ENCODE measurements around the gene IFNL1. TPM values are rescaled to one million over a fixed set of nuclear protein-coding genes. Genes with fewer than 3 reads are reported as not detected.
"Not testable (repeated sequence)": the region's sequence is repeated elsewhere in the genome, so short reads cannot be mapped to it uniquely, and the experiment has no call there.

IFNL1 gene
- total RNA-seq, 1 donor from 2014 or later, result not detected

DNA sequence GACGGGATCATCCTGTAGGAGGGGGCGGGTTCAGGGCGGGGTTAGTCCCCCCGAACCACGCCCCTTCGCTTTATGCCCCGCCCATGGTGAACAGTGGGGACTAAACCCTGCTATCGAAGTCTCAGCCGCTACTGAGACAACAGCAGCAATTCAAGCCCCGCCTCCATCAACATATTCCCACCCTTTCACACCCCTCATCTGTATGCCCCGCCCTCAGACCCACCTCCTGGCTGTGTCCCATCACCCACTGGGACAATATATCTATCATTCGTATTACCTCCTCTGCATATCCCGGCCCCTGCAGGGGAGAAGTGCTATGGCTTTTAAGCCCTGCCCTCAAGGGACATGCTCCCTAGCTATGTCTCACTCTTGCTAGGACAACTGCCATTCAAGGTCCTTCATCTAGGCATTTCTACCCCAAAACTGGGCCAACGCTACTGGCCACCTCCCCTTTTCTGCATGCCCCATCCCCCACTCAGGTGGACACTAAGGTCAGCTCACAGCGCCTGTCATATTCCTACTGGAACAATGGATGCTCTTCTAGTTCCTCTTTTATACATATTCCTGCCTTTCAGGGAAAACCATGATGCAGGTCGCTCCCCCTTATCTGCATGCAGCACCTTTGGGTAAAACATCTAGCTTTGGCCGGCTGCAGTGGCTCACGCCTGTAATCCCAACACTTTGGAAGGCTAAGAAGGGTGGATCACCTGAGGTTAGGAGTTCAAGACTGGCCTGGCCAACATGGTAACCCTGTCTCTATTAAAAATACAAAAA, 12.5 kb downstream of the IFNL1 start:
- no peak for DNase-seq

DNA sequence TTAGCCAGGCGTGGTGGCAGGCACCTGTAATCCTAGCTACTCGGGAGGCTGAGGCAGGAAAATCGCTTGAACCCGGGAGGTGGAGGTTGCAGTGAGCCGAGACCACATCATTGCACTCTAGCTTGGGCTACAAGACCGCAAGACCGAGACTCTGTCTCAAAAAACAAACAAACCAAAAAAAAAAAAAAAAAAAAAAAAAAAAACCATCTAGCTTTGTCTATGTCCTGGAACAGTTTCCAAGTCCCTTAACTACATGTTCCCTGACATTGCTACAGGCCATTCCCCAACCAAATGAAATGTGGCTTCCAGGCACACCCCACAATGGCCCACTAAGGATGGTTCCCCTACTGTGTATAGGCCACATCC, 13.1 kb downstream of the IFNL1 start:
- DNase-seq, result not testable (repeated sequence)

DNA sequence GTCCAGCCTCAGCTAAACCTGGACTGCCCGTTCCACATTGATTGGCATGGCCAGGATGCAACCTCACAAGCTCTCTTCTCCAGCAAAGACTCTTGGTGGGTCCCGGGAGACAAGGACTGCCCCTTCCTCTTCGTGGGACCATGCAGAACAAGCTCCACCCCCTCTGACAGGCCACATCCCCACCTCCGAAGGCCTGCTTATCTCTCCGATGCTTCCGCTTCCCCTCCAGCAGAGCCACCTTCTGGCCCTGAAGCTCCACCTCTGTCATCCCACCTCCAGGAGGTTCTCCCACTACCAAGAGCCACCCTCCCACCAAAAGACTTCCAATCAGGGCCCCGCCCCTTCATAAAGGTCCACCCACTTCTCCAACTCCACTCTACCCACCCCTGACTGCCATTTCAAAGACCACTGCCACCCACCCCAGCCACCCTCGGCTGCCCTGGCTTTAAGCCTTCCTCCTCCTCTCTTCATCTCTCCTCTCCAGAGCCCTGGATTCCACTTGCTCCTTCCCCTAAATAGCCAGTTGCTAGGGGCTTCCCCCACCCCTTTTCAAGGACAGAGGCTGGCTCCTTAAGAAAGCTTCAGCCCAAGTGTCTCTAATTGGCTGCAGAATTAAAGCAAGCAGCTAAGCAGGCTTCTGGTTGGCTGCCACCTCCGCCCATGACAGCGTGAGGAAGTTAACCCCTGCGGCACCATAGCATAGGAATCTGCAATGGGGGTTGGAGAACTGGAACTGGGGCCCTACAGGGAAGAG, 14.5 kb downstream of the IFNL1 start:
- DNase-seq, result peak; percentile 64

DNA sequence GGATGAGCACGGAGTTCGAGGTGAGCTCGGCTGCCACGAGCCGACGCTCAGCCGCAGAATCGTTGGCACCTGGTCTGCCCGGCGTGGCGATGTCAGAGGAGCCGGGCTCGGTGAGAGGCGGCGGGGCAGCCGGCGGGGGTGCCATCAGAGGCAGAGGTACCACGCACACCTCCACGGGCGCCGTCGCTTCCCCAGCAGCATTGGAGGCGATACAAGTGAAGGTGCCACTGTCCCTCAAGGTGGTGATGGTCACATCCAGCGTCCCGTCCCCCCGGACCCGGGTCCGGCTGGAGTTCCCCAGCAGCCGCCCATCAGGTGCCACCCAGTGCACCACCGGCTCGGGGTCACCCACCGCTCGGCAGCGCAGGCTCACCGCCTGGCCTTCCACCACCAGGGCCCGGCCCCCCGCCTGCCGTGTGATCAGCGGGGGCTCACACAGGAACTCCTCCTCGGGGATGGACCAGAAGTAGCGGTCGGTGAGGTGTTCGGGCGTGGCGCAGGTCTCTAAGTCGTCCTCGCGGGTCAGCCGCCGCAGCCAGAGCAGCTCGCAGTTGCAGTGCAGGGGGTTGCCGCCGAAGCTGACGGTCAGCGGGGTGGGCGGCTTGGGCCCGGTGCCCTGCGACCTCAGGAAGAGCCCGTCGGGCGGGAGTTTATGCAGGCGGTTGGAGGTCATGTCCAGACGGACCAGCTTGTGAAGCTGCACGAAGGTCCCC, 18.0 kb downstream of the IFNL1 start:
- no peak for DNase-seq

DNA sequence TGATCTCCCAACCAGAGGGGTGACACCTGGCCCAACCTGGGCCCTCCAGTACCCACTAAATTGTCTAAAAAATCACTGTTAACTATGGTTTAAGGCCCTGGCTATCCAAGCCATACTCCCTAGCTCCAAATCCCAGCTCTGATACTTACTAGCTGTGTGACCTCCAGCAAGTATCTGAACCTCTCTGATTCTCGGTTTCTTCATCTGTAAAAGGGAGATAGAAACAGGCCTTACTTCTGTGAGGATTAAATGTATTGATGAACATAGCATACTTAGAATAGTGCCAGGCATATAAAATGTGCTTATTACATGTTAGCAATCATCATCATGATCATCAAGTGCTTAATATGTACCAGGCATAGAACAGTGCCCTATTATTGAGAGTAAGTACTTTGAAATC, 19.7 kb downstream of the IFNL1 start:
- no peak for DNase-seq

DNA sequence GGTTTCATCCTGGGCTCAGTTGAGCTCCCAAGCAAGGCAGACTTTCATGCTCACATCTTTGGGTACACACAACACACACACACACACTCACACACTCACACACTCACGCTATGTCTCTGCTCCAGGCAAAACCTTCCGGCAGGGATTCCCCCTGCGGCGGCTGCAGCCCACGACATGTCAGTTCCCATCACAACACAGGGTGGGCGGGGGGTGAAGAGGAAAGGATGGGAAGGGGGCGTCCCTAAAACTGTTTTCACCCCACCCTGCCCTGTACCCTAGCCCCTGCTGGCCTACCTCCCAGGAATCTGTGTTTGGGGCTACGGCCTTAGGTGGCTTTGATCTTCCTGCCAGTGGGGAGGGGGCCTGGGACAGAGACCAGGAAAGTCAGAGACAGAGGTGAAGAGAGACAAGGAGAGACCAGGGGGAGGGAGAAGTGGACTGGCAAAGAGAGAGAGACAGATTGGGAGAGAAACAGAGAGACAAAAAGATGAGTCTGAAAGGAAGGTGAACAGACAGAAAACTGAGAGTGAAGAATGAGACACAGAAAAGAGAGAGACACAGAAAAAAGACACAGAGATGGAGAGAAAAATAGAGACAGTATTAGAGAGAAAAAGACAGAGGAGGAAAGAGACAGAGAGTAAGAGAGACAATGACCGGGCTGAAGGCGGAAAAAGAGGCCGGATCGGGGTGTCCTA, 20.6 kb downstream of the IFNL1 start:
- no peak for DNase-seq

DNA sequence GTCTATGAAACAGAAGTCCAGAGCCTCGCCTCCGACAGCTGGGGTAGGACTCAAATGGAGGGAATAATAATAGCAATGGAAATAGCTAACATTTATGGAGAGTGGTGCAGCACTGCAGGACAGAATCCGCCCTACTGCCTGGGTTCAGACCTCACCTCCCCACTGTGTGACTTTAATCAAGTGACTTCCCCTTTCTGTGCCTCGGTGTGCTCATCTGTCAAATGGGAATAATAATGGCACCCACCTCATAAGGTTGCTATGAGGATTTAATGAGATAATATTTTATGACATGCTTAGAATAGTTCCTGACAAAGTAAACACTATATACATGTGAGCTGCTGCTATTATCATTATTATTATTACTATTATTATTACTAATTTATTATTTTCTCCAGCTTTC, 21.3 kb downstream of the IFNL1 start:
- DNase-seq, result no peak

DNA sequence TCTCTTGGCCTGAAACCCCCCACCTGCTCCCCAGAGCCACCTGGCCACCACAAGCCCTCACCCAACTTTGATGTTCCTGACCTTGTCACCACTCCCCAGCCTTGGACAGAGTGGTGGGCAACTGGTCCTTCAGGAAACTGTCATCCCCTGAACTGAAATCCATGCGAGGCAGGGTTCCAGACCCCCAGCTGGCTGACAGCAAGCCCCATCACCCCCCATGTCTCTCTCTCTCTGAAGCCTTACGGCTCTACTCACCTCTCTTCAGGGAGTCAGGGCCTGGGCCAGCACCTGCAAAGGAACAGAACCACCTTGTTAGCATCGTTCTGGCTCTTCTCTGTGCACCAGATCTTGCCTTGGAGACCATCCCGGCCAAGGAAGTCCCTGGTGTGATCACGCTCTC, 21.9 kb downstream of the IFNL1 start:
- no peak for DNase-seq

DNA sequence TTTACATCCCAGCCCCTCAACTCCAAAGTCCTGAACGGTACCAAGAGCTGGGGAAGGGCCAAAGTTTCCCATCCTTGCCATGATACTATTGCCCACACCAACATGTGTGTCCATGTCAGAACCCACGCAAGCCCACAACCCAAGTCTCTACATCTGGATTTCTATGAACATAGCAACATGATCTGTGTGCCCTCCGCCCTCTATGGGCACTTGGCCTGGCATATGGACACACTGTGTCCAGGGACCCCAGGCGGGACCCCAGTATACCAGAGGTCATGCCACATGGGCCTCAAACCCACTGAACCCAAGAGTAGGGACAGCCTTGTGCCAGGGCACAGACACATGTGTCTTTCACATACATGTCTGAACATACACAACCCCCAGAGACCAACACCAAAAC, 22.5 kb downstream of the IFNL1 start:
- no peak for DNase-seq

DNA sequence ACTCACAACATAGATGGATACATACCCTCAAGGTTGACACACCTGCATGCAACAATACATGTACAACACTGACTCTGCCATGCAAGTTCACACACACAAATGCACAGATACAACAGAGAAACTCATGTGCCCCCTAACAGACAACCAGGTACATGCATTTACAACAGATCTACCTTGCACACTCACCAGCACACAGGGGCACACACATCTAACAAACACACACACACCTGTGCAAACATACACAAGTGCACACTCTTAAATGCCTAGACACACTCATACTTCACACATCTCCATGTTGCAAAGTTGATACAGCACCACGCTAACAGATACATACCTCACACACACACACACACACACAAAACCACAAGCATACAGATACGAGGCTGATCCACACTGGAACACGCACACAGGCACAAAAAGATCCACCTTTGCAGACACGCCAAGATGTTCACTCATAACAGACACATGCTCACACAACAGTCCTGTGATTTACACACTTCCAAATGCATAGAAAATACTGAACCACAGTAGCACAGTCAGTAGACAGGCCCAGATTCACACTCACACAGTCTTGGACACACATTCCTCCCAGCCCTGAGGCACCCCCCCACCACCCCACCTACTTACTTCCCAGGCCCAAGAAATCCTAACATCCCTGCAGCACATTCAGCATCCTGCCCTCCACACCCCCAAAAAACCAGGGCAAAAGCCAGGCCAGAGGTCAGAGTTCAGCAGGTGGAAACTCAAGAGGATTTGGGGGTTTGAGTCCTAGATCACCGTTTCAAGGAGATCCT, 23.1 kb downstream of the IFNL1 start:
- no peak for DNase-seq

DNA sequence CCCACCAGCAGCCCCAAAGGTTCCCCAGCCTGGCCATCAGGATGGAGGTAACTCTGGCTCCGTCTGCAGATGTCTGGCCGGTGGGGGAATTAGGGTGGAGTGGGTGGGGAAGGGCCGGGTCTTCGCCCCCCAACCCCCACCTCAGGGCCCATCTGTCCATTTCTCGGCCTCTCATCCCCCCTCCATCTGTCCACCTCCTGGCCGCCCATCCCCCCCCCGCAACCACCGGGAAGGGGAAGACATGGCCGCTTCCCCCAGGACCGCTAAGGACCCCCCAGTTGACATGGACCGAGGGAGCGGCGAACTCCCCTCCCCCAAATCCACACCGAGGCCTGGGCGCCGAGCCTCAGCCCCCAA, 23.7 kb downstream of the IFNL1 start:
- no peak for DNase-seq

DNA sequence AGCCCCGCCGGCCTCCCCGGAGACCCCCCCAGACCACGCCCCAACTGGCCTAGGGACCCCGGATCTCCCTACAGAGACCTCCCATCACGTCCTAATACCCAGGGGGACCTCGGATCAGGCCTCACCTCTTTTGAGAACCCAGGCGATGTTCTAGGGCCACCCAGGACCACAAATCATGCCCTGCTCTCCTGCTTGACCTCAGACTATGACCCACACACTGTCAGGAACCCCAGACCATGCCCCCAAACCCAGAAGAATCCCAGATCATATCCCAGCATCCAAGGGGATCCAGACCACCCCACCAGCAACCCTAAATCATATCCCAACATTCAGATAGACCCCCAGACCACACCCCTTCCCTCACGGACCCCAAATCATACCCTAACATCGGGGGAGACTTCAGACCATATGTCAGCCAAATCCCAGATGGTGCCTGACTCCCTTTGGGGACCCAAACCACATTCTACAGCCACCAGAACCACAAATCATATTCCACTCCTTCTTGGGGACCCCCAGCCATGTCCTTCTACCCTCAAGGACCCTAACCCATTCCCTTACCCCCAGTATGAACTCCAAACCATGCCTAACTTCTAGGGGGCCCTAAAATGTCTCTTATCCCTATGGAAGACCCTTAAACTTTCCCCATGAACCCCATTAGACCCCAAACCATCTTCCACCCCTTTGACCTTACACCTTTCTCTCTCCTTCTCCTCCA, 25.1 kb downstream of the IFNL1 start:
- no peak for DNase-seq

DNA sequence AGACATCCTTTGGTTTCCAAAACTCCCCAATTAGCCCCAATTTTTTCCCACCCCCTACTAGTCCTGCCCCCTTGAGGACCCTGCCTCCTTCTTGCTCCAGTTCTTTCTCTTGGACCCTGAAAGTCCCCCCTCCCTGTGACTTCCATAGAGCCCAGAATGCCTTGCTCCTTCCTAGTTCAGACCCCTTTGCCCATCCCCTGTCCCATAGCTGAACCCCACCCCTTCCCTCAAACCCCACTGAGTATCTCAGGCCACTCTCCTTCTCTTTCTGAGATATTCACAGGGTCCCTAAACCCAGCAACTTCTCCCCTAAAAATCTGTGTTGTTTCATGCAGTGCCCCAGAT, 25.6 kb downstream of the IFNL1 start:
- no peak for DNase-seq

DNA sequence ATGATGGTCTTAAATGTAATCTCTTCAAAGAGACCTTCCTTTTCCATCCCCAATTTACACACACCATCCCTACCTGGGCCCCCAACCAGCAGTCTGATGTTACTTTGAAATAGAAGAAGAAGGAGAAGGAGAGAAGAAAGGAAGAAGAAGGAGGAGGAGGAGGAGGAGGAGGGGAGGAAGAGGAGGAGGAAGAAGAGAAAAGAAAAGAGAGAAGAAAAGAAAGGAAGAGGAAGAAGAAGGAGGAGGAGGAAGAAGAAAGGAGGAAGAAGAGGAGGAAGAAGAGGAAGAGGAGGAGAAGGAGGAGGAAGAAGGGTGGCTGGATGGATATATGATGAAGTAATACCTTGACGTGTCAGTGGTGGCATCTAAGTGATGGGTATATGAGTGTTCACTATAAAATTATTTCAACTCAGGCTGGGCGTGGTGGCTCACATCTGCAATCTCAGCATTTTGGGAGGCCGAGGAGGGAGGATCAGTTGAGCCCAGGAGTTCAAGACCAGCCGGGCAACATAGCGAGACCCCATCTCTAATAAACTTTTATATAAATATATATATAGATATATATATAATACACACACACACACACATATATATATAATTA, 28.1 kb downstream of the IFNL1 start:
- no peak for DNase-seq

DNA sequence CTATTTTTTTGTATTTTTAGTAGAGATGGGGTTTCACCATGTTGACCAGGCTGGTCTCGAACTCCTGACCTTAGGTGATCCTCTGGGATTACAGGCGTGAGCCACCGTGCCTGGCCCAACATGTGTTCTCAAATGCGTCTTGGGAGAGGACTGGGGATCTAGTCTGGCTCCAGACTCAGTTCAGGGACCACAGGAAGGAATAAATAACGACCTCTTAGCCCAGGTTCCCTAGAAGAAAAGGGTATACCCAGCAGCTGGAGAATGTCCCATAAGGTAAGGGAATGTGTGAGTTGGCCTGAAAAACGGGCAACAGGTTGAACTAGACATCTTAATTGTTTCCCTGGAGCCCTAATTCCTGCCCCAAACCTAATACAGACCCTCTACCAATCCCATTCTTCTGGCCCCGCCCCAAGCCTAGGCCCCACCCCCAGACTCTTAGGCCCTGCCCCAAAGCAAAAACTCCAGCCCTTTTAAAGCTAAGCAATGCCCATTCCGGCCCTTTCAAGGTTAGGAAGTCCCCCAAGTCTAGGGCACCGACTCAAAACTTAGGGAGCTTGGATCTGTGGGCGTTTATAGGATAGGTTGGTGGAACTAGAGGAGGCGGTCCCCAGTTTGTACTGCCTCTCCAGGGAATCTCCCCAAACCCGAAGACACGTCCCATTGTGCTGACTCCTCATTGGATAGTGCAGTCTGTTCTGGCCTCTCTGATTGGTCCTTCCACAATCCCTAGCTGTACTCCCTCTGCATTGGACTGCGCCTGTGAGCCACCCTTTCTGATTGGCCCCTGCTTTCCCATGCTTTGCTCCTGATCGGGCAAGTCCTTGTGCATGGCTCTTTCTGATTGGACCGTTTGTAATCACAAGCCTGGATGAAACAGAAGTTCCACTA, 29.8 kb downstream of the IFNL1 start:
- no peak for DNase-seq

DNA sequence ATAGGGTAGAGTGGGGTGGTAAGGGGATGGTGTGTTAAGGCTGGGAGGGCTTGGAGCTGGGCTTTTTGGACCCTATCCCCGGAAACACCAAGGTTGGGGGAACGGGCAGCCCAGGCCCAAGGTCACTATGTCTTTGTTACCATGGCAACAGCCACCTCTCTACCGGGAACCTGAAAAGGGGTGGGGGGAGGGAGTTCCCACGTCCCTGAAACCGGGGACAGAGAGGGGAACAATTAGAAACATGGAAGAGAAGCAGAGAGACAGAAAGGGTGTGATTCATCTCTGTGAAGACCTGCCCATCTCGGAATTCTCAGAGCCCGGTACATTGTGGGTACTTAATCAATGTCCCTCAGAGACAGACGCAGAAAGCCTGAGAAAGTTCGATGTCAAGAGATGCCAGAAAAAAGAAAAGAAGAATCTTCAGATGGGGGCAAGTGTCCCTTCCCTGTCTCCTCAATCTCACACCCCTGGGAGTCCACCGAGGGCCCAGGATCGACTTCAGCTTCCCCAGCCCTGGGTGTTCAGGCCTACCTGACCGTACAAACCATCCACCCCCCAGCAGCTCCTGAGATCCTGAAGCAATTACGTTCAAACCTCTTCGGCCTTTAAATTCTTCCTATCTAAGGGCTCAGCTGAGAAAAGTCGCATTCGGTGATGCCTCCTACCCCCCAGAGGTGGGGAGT, 31.3 kb downstream of the IFNL1 start:
- no peak for DNase-seq

DNA sequence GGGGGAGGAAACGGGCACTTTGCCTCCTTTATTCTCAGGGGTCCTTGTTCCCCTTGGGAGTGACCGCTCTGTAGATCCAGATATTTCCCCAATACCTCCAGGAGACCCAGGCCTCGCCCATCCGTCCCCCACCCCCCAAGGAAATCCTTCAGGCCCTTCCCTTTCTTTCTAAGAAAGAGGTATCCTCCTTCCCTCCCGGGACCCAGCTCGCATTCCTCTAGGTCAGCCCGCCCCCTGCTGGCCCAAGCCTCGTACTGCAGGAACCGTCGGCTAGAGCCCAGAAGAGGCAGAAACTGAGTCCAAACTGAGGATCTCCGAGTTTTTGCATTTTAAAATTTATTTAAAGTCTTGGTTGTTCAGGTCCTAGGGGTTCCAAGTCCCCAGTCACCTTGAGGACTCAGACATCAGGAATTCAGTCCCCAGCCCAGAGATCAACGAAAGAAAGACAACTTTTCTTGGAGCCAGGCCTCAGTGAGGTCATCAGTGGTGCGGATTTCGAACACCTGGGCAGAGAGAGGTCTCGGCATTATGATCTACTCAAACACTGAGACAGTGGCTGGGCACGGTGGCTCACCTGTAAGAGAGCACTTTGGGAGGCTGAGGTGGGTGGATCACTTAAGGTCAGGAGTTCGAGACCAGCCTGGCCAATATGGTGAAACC, 32.0 kb downstream of the IFNL1 start:
- DNase-seq, result peak; percentile 80

DNA sequence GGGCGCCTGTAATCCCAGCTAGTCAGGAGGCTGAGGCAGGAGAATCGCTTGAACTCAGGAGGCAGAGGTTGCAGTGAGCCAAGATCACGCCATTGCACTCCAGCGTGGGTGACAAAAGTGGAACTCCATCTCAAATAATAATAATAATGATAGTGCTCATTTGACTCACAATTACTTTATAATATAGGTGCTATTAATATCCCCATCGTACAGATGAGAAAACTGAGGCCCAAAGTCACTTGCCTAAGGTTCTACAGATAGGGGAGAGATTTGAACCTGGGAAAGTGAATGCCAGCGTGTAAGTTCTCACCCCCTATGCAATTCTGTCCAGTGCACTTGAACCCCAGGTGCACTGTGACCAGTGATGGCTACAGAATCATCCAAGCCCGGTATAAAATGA, 33.7 kb downstream of the IFNL1 start:
- no peak for DNase-seq

DNA sequence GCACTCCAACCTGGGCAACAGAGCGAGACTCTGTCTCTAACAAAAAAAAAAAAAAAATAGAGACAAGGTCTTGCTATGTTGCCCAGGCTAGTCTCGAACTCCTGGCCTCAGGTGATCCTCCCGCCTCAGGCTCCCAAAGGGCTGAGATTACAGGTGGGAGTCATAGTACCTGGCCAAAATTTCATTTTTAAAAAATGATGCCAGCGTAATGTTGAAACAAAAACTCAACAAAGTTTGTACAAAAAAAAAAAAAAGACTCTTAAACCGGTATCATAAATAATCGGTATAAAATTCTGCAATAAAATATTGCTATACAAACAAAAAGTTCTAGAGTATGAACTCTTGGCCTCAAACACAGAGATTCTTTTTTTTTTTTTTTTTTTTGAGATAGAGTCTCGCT, 36.1 kb downstream of the IFNL1 start:
- no peak for DNase-seq

Data from occipital lobe (tissue), 2 donors.